Upper lobe of right lung (tissue), 1 donor: Measurements from ENCODE around the gene HBM. TPM values are rescaled to one million over a fixed set of nuclear protein-coding genes. Genes with fewer than 3 reads are reported as not detected.

Source experiments
- ATAC-seq: fragments of 200-7000 bp; cut with Tn5 transposase; one replicate; pipeline ENCODE4 v1.9.1; 2020; ENCODE audit warnings: mild to moderate bottlenecking, moderate library complexity
- DNase-seq: peaks from one replicate; pipeline ENCODE4 v3.0.0-alpha.2; 2020
- H3K27ac ChIP-seq: fragments of 200-600 bp; one replicate; pipeline ENCODE4 v1.8.0; 2022
- H3K27me3 ChIP-seq: fragments of 200-600 bp; one replicate; pipeline ENCODE4 v1.8.0; 2022; ENCODE audit warnings: mild to moderate bottlenecking
- H3K36me3 ChIP-seq: fragments of 200-600 bp; one replicate; pipeline ENCODE4 v1.8.0; 2022
- H3K4me1 ChIP-seq: fragments of 200-600 bp; one replicate; pipeline ENCODE4 v1.8.0; 2022
- H3K4me3 ChIP-seq: fragments of 200-600 bp; one replicate; pipeline ENCODE4 v1.8.0; 2022; ENCODE audit warnings: mild to moderate bottlenecking
- H3K9me3 ChIP-seq: fragments of 200-600 bp; one replicate; pipeline ENCODE4 v1.8.0; 2022
- CTCF ChIP-seq: fragments of 200-600 bp; IDR thresholded peaks from one replicate; pipeline ENCODE4 v1.8.0; 2022; ENCODE audit warnings: antibody characterized with exemption
- intact Hi-C: fragments of 100-400 bp; cut with DNase I; formaldehyde crosslinking; loops from one replicate; pipeline ENCODE4 v1.11.0; 2022
- total RNA-seq: library from RNA; stranded (reverse); fragmentation: NEBNext Ultra II Directional; extraction: Animal tissue kit (Norgen Biotek cat#: 25700); gene quantifications from one replicate; pipeline ENCODE4 v1.2.1, GENCODE V29; 2021
- donor health status: DM: no; HTN: yes; CAD: no; lungs with severe emphysema.

The HBM gene
- total RNA-seq, 1 donor from 2014 or later, result not detected

GRCh38 chr16:142405-142967 lies 23.3 kb upstream of the HBM start:
- no peak overlapping the region for H3K4me3 ChIP-seq
- no peak for DNase-seq
- no peak for ATAC-seq
- no peaks in the 10 kb centered on the region for H3K4me1 ChIP-seq
- H3K27ac ChIP-seq, result no peak overlapping the region
- H3K36me3 ChIP-seq, result no peaks in the 10 kb centered on the region
- intact Hi-C loops, result no loop called here
- H3K27me3 ChIP-seq, result no peaks in the 10 kb centered on the region
- no peak for TF ChIP-seq CTCF
- no peaks in the 10 kb centered on the region for H3K9me3 ChIP-seq

DNA sequence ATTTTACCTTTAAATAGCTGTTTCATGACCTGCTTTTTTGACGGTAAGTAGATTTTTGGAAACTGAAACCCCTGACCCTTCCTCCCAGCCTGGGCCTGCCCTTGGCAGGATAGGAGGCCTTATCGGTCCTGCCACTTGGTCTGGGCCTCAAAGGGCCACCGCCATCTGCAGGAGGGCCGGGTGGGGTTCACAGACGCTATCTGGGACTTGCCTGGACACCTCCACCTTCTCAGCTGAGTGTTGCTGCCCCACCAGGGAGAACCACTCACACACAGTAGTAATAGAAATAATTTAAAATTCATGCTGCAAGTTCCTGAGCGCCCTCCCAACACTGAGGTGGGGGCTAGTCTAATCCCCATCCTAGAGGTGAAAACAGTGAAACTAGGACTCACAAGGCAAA lies 22.7 kb upstream of the HBM start:
- Histone ChIP-seq H3K27ac (no peak overlapping the region), H3K4me1 (no peaks in the 10 kb centered on the region), H3K27me3 (no peaks in the 10 kb centered on the region), H3K36me3 (no peaks in the 10 kb centered on the region), H3K9me3 (no peaks in the 10 kb centered on the region), H3K4me3 (no peak overlapping the region)
- intact Hi-C loops, result no loop called here
- ATAC-seq (no peak), DNase-seq (no peak)
- TF ChIP-seq CTCF, result no peak

DNA sequence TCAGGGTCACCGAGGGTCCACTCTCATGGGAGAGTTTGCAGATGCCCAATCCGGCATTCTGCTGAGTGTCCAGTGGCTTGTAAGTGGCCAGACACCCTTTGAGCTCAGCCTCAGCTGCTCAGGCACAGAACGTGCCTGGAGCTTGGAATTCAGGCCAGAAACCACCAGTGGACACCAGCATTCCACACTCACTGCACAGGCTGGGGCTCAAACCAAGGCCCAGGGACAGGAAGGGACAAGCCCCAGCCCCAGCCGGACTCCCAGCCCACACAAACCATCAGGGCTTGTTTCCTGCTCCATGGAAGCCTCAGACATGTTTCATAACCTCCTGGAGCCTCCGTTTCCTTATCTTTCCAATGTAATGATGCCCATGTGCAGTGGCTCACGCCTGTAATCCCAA lies 22.3 kb upstream of the HBM start:
- H3K27ac ChIP-seq, result no peak overlapping the region
- intact Hi-C loops, result no loop called here
- H3K36me3 ChIP-seq, result no peaks in the 10 kb centered on the region
- H3K4me1 ChIP-seq, result no peaks in the 10 kb centered on the region
- no peak for ATAC-seq
- H3K4me3 ChIP-seq, result no peak overlapping the region
- no peak for DNase-seq
- H3K9me3 ChIP-seq, result no peaks in the 10 kb centered on the region
- H3K27me3 ChIP-seq, result no peaks in the 10 kb centered on the region
- no peak for TF ChIP-seq CTCF

DNA sequence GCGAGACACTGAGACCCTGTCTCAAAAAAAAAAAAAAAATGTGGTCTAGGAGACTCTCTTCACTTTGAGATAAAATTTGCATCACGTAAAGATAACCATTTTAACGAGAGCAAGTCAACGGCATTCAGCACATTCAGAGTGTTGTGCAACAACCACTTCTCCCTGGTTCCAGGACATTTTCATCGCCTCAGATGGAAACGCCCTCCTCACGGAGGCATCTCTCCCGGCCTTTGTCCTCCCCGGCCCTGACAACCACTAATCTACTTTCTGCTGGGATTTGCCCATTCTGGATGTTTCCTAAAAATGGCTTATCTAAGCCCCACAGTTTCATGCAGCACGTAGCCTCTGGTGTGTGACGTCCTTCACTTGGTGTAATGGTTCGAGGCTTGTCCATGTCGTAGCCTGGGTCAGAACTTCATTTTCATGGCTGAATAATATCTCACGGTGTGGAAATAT lies 21.0 kb upstream of the HBM start:
- no peak for DNase-seq
- Histone ChIP-seq H3K27ac (no peak overlapping the region), H3K9me3 (no peaks in the 10 kb centered on the region), H3K4me3 (no peak overlapping the region), H3K4me1 (no peaks in the 10 kb centered on the region), H3K36me3 (no peaks in the 10 kb centered on the region), H3K27me3 (no peaks in the 10 kb centered on the region)
- no peak for ATAC-seq
- intact Hi-C loops, result no loop called here
- TF ChIP-seq CTCF, result no peak

- Histone ChIP-seq H3K27ac (no peak overlapping the region), H3K4me1 (no peaks in the 10 kb centered on the region), H3K4me3 (no peak overlapping the region), H3K9me3 (no peaks in the 10 kb centered on the region), H3K36me3 (no peaks in the 10 kb centered on the region), H3K27me3 (no peaks in the 10 kb centered on the region)
- DNase-seq, result no peak
- TF ChIP-seq CTCF, result no peak
- intact Hi-C loops, result no loop called here
- no peak for ATAC-seq
Observed at GRCh38 chr16:146646-147045, 19.1 kb upstream of the HBM start.
